ENCODE results near the gene SNUPN.
A peak's percentile ranks its signal among the peaks of the same experiment; 100 is the strongest.
"Not testable (repeated sequence)": the region's sequence is repeated elsewhere in the genome, so short reads cannot be mapped to it uniquely, and the experiment has no call there.

The SNUPN gene

GRCh38 chr15:75631935-75632334 lies 6.4 kb upstream of the SNUPN start:
- no peak for DNase-seq

GRCh38 chr15:75622505-75622904 lies 3.0 kb downstream of the SNUPN start:
- DNase-seq, result no peak

GRCh38 chr15:75620841-75621391 lies 4.6 kb downstream of the SNUPN start:
- DNase-seq, result no peak

- DNase-seq, result no peak
These were observed 5.3 kb downstream of the SNUPN start for GRCh38 chr15:75620058-75620820.

GRCh38 chr15:75616766-75617165 lies 8.8 kb downstream of the SNUPN start:
- DNase-seq, result no peak

- peak; percentile 50 for DNase-seq
These were observed 18.5 kb downstream of the SNUPN start for GRCh38 chr15:75606711-75607699.

- DNase-seq, result no peak
These were observed 19.5 kb downstream of the SNUPN start for GRCh38 chr15:75606026-75606425.

GRCh38 chr15:75599401-75599800 lies 26.1 kb downstream of the SNUPN start:
- DNase-seq, result no peak

GRCh38 chr15:75598361-75598760 lies 27.2 kb downstream of the SNUPN start:
- no peak for DNase-seq

GRCh38 chr15:75597667-75598341 lies 27.7 kb downstream of the SNUPN start:
- DNase-seq, result peak; percentile 31

GRCh38 chr15:75596703-75597345 lies 28.7 kb downstream of the SNUPN start:
- no peak for DNase-seq

GRCh38 chr15:75594276-75594675 lies 31.2 kb downstream of the SNUPN start:
- no peak for DNase-seq

GRCh38 chr15:75591655-75592364 lies 33.7 kb downstream of the SNUPN start:
- no peak for DNase-seq

GRCh38 chr15:75590239-75590638 lies 35.3 kb downstream of the SNUPN start:
- no peak for DNase-seq

- no peak for DNase-seq
These were observed 36.5 kb downstream of the SNUPN start for GRCh38 chr15:75589071-75589470.

- not testable (repeated sequence) for DNase-seq
These were observed 39.1 kb downstream of the SNUPN start for GRCh38 chr15:75586422-75586821.

- DNase-seq, result no peak
These were observed 41.4 kb downstream of the SNUPN start for GRCh38 chr15:75584121-75584520.

GRCh38 chr15:75583701-75584100 lies 41.8 kb downstream of the SNUPN start:
- DNase-seq, result no peak

- not testable (repeated sequence) for DNase-seq
These were observed 42.6 kb downstream of the SNUPN start for GRCh38 chr15:75582943-75583342.

- DNase-seq, result peak; percentile 48
These were observed 46.3 kb downstream of the SNUPN start, which contains the start of gene PTPN9 for GRCh38 chr15:75578948-75579920. PTPN9 (minus strand) TSS chr15:75579315; CDS start chr15:75578776, 539 bp downstream.
